ENCODE results near the gene DNAH12.
"Not testable (repeated sequence)": the region's sequence is repeated elsewhere in the genome, so short reads cannot be mapped to it uniquely, and the experiment has no call there.

Gene DNAH12

DNA sequence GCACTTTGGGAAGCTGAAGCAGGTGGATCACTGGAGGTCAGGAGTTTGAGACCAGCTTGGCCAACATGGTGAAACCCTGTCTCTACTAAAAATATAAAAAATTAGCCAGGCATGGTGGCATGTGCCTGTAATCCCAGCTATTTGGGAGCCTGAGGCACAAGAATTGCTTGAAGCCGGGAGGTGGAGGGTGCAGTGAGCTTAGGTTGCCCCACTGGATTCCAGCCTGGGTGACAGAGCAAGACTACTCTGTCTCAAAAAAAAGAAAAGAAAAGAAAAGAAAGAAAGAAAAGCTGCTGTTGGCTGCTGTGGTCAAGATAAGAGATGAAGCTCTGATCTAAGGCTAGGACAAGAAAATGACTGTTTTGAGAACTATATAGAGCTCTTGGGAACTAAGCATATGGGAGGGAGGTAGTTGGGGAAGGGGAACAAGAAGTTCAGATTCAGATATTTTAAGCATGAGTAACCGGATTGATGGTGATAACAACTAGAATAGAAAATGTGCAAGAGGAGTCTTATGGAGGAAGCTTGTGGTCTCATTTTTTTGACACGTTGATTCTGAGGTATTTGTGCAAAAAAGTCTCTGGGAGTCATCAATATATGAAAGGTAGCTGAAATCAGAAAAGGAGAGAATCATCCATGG is 25.7 kb downstream of the DNAH12 start:
- DNase-seq: no peak

DNA sequence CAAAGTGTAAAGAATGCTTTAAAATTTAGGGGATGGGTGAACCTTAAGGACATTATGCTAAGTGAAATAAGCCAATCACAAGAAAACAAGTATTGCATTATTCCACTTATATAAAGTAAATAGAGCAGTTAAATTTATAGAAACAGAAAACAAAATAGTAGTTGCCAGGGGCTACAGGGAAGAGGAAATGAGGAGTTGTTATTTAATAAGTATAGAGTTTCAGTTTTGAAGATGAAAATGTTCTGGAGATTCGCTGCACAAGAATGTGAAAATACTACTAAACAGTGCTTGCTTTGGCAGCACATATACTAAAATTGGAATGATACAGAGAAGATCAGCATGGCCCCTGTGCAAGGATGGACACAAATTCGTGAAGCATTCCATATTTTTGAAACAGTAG is 32.0 kb downstream of the DNAH12 start:
- DNase-seq: no peak

DNA sequence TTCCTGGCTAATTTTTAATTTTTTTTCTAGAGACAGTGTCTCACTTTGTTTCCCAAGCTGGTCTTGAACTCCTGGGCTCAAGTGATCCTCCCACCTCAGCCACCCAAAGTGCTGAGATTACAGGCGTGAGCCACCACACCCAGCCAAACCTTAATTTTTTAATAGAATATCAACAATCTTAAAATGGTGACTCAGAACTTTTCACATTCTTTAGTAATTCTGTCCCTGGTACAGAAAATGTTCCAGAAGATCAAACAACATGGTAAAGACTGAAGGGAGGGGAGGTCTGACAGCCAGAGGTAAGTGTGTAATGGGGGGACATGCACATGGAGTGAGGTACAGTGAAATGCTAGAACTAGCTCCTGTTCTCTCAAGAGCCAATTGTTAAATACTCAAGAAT is 38.2 kb downstream of the DNAH12 start:
- no peak for DNase-seq

DNA sequence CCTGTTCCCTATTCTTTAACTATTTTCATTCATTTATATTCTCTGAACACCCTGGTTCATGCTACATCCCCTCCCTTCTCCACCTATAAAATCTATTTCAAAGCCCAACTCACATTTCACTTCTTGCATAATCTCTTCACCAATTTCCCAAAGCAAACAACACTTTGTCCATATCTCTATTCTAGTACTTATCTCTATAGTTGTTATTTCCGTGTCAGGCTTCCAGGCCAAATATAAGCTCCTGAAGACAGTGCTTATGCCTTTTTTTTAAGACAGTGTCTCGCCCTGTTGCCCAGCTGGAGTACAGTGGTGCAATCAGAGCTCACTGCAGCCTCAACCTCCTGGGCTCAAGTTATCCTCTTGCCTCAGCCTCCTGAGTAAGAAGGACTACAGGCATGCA is 43.6 kb downstream of the DNAH12 start:
- DNase-seq: no peak

DNA sequence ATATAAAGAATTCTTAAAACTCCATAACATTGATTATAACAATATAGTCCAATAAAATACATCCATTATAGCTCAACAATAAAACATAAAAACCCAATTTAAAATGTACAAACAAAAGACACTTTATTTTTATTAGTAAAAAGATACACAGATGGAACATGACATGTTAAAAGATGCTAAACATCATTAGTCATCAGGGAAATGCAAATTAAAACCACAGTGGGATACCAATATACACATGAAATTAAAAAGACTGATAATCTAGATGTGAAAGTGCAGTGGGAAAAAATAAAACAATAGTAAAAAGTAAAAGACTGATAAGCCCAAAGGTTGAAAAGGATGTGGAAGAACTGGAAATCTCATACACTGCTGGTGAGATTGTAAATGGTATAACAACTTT is 46.2 kb downstream of the DNAH12 start:
- no peak for DNase-seq

DNA sequence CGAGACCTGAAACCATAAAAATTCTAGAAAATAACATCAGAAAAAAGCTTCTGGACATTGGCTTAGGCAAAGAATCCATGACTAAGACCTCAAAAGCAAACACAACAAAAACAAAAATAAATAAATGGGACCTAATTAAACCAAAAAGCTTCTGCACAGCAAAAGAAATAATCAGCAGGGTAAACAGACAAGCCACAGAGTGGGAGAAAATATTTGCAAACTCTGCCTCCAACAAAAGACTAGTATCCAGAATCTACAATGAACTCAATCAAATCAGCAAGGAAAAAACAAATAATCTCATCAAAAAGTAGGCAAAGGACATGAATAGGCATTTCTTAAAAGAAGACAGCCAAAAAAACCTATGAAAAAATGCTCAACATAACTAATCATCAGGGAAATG is 59.6 kb downstream of the DNAH12 start:
- no peak for DNase-seq

DNA sequence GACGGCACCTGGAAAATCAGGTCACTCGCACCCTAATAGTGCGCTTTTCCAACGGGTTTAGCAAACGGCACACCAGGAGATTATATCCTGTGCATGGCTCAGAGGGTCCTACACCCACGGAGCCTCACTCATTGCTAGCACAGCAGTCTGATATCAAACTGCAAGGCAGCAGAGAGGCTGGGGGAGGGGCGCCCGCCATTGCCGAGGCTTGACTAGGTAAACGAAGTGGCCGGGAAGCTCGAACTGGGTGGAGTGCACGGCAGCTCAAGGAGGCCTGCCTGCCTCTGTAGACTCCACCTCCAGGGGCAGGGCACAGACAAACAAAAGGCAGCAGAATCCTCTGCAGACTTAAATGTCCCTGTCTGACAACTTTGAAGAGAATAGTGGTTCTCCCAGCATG is 67.0 kb downstream of the DNAH12 start:
- DNase-seq: not testable (repeated sequence)

DNA sequence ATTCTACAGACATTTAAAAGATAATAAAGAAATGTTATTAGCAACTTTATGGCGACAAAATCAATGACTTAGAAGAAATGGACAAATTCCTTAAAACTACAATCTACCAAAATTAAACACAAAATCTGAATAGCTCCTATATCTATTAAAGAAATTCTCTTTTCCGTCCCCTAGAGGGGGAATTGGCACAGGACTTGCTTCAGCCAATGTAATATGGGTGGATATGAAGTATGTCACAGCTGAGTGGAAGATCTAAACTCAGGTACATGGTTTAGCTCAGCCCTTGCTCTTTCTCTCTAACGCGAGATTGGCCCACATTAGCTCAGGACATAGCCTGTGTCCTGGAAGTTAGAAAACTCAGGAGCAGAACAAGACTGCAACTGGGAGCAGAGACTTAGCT is 79.3 kb downstream of the DNAH12 start:
- no peak for DNase-seq

DNA sequence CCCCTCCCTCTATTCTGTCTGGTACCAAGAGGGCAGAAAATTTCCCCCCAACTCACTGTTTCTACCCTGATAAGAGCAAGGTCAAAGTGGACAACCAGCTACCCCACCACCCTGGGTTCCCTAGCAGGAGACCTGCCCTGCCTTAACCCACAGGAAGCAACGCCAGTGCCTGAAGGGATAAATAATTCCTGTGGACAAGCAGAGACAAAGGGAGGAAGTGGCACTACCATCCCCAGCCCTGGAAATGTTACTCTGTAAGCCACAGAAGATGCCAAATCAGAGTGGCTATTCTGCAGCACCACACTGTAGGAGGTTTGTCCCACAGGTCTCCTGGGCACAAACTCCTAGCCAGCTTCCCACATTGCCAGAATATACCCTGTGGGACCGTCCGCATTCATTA is 80.1 kb downstream of the DNAH12 start:
- DNase-seq: no peak

DNA sequence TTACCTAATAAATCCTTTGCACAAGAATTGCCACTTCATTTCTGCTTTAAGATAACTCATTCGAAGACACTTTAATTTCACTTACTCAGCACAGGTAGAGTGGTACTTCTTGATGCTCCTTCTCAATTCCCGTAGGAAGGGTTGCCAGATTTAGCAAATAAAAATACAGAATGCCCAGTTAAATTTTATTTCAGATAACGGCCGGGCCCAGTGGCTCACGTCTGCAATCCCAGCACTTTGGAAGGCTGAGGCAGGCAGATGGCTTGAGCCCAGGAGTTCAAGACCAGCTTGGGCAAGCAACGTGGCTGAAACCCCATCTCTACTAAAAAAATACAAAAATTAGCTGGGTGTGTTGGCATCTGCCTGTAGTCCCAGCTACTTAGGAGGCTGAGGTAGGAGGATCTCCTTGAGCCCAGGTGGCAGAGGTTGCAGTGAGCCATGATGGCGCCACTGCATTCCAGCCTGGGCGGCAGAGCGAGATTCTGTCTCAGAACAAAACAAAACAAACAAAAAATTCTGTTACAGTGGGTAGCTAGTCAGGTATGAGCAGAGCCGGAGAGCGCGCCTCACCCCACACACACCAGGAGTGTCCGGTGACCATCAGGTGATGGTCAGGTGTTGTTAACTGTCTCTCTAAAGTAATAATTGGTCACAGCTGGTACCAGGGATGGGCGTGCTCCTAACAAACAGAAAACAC is 92.8 kb downstream of the DNAH12 start:
- DNase-seq: no peak

DNA sequence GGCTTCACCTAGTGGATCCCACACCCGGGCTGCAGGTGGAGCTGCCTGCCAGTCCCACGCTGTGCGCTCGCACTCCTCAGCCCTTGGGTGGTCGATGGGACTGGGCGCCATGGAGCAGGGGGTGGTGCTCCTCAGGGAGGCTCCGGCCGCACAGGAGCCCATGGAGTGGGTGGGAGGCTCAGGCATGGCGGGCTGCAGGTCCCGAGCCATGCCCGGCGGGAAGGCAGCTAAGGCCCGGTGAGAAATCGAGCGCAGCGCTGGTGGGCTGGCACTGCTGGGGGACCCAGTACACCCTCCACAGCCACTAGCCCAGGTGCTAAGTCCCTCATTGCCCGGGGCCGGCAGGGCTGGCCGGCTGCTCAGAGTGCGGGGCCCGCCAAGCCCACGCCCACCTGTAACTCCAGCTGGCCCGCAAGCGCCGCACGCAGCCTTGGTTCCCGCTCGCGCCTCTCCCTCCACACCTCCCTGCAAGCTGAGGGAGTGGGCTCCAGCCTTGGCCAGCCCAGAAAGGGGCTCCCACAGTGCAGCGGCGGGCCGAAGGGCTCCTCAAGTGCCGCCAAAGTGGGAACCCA is 94.8 kb downstream of the DNAH12 start:
- DNase-seq: not testable (repeated sequence)

DNA sequence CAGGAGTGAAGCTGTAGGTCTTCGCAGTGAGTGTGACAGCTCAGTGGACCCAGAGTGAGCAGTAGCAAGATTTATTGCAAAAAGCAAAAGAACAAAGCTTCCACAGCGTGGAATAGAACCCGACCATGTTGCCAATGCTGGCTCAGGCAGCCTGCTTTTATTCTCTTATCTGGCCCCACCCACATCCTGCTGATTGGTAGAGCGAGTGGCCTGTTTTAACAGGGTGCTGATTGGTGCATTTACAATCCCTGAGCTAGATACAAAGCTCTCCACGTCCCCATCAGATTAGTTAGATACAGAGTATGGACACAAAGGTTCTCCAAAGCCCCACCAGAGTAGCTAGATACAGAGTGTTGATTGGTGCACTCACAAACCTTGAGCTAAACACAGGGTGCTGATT is 95.7 kb downstream of the DNAH12 start:
- DNase-seq: not testable (repeated sequence)

DNA sequence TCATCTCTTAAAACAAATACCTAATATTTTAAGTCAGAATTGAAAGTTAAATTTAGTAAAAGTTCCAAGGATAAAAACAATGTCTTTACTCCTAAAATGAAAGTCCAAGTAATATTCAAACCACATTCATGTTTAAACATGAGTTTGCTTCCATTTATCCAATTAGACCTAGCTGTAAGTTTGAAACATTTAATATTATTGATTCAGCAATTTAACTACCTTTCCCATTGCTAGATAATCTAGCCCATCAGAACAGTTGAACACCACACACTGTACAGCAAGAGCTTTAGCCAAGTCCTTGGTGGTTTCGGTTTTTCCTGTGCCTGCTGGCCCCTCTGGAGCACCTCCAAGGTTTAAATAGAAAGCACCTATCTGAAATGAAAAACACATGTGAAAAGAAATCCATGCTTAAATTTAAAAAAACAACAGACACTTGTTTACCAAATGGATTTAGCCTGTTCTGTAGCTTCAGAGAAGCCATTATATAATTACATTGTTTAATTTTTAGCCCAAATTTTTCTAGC is 97.8 kb downstream of the DNAH12 start:
- no peak for DNase-seq

DNA sequence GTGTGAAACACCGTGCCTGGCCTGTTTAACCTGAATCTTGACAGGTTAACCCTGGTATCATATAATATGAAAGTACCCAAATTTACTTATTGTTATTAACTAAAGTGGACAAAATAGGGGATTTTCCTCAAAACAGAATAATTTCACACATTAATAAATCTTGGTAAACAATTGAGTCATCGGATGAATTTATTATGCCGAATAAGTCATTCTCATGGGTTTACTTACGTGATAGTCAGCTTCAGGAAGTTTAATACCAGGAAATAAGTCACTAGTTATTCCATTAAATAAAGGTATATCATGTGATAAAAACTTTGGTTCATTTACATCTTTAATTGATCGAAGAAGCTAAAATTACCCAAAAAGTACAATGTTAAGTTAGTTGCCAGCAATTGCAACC is 99.7 kb downstream of the DNAH12 start:
- DNase-seq: no peak

DNA sequence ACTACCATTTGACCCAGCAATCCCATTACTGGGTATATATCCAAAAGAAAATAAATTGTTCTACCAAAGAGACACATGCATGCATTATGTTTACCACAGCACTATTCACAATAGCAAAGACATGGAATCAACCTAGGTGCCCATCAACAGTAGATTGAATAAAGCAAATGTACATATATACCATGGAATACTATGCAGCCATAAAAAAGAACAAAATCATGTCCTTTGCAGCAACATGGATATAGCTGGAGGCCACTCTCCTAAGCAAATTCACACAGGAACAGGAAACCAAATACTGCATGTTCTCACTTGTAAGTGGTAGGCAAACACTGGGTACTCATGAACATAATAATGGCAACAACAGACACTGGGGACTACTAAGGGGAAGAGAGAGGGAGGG is 104.0 kb downstream of the DNAH12 start:
- not testable (repeated sequence) for DNase-seq

DNA sequence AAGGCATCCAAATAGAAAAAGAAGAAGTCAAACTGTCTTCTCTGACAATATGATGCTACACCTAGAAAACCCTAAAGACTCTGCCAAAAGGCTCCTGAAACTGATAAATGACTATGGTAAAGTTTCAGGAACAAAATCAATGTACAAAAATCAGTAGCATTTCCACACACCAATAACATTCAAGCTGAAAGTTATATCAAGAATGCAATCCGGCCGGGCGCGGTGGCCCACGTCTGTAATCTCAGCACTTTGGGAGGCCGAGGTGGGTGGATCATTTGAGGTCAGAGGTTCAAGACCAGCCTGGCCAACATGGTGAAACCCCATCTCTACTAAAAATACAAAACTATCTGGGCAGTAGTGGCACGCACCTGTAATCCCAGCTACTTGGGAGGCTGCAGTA is 105.7 kb downstream of the DNAH12 start:
- not testable (repeated sequence) for DNase-seq

DNA sequence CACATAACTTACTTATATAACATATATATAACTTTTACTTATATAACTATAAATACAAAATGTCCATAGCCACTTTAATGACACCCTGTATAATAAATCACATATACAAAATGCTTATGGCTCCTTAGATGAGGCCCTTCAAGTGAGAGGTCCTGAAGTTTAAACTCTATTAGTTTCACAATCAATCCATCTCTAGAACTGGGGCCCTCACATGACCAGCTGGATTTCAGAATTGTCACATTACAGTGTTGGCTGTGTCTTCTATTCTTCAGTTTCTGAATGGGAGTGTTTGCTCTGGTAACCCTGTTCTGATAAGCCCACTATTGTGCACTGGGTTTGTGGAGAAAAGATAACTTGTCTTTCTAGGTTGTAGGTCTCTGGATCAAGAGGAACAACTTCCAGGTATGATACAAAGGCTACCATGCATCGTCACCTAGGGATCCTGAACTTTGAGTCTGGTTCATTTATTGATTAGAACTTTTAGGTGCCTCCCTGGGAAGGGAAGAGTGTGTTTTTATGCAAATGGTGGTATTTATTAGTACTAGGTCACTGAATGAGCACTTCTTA is 107.9 kb downstream of the DNAH12 start:
- DNase-seq: no peak

DNA sequence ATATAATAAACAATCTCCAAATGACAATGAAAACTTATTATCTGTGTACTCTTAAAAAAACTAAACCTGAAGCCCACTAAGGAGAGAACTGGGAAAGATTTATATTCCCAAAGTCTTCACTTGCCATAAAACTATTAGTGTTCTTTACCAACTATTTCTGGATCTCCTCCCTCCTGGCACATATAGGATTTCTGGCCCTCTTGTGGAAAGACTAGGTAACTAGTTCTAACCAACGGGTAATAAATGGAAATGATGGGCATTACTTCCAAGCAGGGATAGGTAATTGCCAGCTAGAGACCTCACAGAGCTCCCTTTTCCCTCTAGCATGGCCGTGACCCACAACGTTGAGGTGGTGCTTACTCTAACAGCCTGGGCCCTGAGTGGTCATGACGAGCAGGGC is 110.1 kb downstream of the DNAH12 start:
- DNase-seq: no peak

DNA sequence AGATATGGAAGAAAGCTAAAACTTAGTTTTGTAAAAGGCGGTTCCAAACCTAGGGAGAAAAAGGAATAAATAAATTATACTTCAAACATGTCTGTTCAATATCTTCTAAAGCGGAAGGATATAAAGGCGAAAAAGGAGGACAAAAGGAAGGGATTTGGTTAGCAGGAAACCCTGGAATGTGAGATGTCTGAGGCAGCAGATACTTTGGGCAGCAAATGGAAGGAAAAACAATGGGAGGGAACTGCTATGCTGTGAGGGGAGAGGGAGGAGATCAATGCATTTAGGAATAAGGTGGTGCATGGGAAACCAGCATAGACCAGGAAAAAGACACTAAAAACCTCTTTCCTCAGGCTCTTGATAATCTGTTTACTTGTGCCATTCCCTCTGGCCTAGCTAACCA is 120.8 kb downstream of the DNAH12 start:
- no peak for DNase-seq

DNA sequence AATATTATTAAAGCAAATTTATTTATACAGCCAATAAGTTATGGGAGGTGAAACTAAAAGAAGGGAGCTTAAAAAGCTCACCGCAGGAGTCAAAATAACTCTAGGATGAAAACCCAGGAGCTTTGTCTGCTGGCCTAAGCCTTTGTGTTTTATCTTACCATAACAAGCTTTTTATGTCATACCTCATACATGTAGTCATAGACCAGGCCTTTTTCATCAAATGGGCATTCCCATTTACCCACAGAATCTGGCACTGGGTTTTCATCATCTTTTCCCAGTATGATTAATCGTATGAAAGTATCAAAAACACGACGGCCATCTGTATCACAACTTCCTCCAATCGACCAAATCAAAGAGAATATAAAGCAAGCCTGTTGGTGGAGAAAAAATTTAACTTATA is 122.8 kb downstream of the DNAH12 start:
- no peak for DNase-seq

DNA sequence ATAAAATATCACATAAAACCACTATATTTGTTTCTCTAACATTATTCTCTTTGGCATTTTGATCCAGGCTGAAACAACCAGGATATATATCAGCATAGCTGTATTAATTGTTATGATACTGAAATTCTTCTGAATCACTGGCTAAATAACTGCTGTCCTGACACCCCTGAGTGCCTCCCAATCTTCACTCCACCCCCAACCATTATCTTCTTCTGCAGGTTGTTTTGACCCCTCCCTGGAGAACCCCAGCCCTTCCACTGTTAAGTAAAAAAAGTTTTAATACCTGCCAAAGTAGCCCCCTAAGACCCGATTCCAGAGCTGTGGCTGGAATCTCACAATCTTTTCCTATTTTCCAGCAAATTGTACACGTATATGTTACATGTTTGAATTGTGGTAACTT is 124.1 kb downstream of the DNAH12 start:
- no peak for DNase-seq

DNA sequence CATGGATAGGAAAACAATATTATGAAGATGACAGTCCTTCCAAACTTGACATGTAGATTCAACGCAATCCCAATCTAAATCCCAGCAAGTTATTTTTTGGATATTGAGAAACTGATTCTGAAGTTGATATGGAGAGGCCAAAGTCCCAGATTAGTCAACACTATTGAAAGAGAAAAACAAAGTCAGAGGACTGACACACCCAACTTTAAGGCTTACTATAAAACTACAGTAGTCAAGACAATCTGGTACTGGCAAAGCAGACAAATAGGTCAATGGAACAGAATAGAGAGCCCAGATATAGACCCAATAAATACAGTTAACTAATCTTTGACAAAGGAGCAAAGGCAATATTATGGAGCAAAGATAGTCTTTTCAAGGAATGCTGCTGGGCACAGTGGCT is 132.4 kb downstream of the DNAH12 start:
- DNase-seq: no peak

DNA sequence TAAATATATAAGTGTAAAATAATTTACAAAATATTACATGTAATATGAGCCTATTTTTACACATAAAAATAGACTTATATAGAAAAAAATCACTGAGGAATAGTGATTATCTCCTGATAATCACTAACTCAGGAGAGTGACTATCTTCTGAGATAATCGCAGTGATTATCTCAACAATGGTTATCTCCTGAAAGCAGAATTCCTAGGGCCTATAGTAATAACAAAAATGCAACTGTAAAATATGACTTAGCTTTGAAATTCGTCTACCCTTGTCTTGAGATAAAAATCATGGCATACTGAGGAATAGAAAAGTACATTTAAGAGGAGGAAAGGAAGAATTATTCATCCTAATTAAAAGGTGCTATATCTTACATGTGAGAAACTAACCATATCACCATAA is 134.7 kb downstream of the DNAH12 start:
- DNase-seq: no peak

DNA sequence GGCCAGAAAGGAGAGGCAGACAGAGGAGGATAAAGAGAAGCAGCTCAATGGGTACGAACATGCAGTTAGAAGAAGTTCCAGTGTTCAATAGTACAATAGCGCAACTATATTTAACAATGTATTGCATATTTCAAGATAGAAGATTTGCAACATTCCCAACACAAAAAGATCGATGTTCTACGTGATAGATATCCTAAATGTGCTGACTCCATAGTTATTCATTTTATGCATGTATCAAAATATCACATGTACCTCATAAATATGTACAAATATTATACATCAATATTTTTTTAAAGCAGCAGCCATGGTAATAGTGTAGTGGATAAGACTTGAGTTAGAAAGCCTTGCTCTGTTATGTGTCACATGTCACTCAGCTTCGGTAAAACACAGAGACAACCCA is 141.5 kb downstream of the DNAH12 start:
- no peak for DNase-seq

Data from CD4-positive, alpha-beta T cell treated with Interleukin-17A for 4 hours (primary cell).